GM12892 (cell line): Measurements from ENCODE around the gene PKP4.

ENCODE experiments used
- POLR2A ChIP-seq: IDR thresholded peaks from 2 replicates; pipeline ENCODE4 v1.6.1; 2011; ENCODE audit warnings: low read depth, low read length, control low read depth
- TAF1 ChIP-seq: IDR thresholded peaks from 2 replicates; pipeline ENCODE4 v1.6.1; 2011; ENCODE audit warnings: low read depth, mild to moderate bottlenecking, control low read depth, low read length, borderline replicate concordance

GRCh38 chr2:158619496-158619895 lies 162.7 kb downstream of the PKP4 start:
- TF ChIP-seq POLR2A (no peak), TAF1 (no peak)
